PC-9 (cell line): ENCODE data around the gene PLEKHG2. TPM values are rescaled to one million over a fixed set of nuclear protein-coding genes. Genes with fewer than 3 reads are reported as not detected.

Experiments
- BruUV-seq: library from RNA; stranded (reverse); fragments of 400-500 nt; replicated peaks from 2 replicates; lab custom pipeline; 2021; lab: Mats Ljungman, UMichigan
- CTCF ChIA-PET: fragments of 300-600 bp; sonication (Branson Sonifier 250); formaldehyde crosslinking; loops from one replicate; lab custom pipeline; 2022; ENCODE audit warnings: antibody characterized with exemption; lab: Charles Lee
- POLR2A ChIA-PET: fragments of 300-600 bp; sonication (Branson Sonifier 250); formaldehyde crosslinking; loops from one replicate; lab custom pipeline; 2022; ENCODE audit warnings: antibody characterized with exemption; ENCODE audit not compliant: unreplicated experiment; lab: Charles Lee
- DNase-seq, 2 experiments: peaks; one replicate each; pipeline versions ENCODE4 v3.0.0 to v3.0.0-alpha.2; 2015 to 2022; ENCODE audit warnings: mixed read lengths in 1 of 2
- H2AFZ ChIP-seq: fragments of 200-600 bp; sonication (generic); 2 replicates; pipeline ENCODE4 v1.8.1; 2017; ENCODE audit warnings: antibody characterized with exemption
- H3F3A ChIP-seq: fragments of 200-600 bp; sonication (generic); 2 replicates; pipeline ENCODE4 v1.8.1; 2017; ENCODE audit warnings: antibody characterized with exemption, mild to moderate bottlenecking, low read depth; ENCODE audit not compliant: insufficient read depth
- H3K27ac ChIP-seq: fragments of 200-600 bp; sonication (generic); 2 replicates; pipeline ENCODE4 v1.6.1; 2016; ENCODE audit warnings: mixed run types
- H3K27me3 ChIP-seq: fragments of 200-600 bp; sonication (generic); 2 replicates; pipeline ENCODE4 v1.6.1; 2016; ENCODE audit warnings: low read depth, mixed run types; ENCODE audit not compliant: insufficient read depth
- H3K36me3 ChIP-seq: fragments of 200-600 bp; sonication (generic); 2 replicates; pipeline ENCODE4 v1.6.1; 2016; ENCODE audit warnings: low read depth, mixed run types
- H3K4me1 ChIP-seq: fragments of 200-600 bp; sonication (generic); replicated peaks from 2 replicates; pipeline ENCODE4 v1.6.1; 2016; ENCODE audit warnings: mixed run types; ENCODE audit not compliant: insufficient read depth
- H3K4me2 ChIP-seq: fragments of 200-600 bp; sonication (generic); 2 replicates; pipeline ENCODE4 v1.6.1; 2017; ENCODE audit warnings: mixed run types
- H3K4me3 ChIP-seq: fragments of 200-600 bp; sonication (generic); 2 replicates; pipeline ENCODE4 v1.6.1; 2016; ENCODE audit warnings: mixed run types
- H3K79me2 ChIP-seq: fragments of 200-600 bp; sonication (generic); 2 replicates; pipeline ENCODE4 v1.6.1; 2017; ENCODE audit warnings: low read depth, mixed run types
- H3K9me2 ChIP-seq: fragments of 200-600 bp; sonication (generic); 2 replicates; pipeline ENCODE4 v1.8.1; 2017; ENCODE audit warnings: mild to moderate bottlenecking; ENCODE audit not compliant: insufficient read depth
- H3K9me3 ChIP-seq: fragments of 200-600 bp; sonication (generic); 2 replicates; pipeline ENCODE4 v1.8.1; 2016; ENCODE audit warnings: low read depth; ENCODE audit not compliant: insufficient read depth
- H4K20me1 ChIP-seq: fragments of 200-600 bp; sonication (generic); 2 replicates; pipeline ENCODE4 v1.8.1; 2017; ENCODE audit not compliant: insufficient read depth
- EZH2 ChIP-seq: fragments of 200-600 bp; sonication (generic); IDR thresholded peaks from 2 replicates; pipeline ENCODE4 v1.8.0; 2017; ENCODE audit warnings: antibody characterized with exemption, low read depth
- intact Hi-C: fragments of 100-400 bp; cut with micrococcal nuclease; formaldehyde crosslinking; loops from one replicate; pipeline ENCODE4 v1.10.0; 2022; ENCODE audit not compliant: unreplicated experiment
- total RNA-seq: library from RNA; stranded (reverse); gene quantifications from 2 replicates; pipeline ENCODE4 v1.2.3, GENCODE V29; 2021
- TF ChIP-seq, protein P1 (sequence below): fragments of 200-600 bp; sonication (generic); conservative IDR thresholded peaks from 2 replicates; pipeline ENCODE4 v1.6.1; 2017; ENCODE audit warnings: mixed run types, antibody characterized with exemption, mild to moderate bottlenecking, moderate library complexity

The PLEKHG2 gene
- total RNA-seq, 1 experiment from 2014 or later, result 26.1 TPM

DNA sequence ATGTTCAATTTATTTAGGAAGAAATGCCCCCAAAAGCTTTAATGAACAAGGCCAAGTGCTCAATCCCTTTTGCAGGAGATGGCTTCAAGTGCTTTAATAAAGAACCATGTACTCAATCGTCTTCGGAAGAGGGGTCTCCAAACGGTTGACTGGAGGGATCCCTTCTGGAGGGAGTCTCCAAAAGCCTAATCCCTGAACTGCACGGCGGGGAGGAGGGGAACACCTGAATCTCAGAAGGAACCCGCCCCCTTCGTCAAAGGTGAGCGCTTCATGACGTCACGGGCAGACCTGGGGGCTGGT lies 22.1 kb upstream of the PLEKHG2 start:
- Histone ChIP-seq H3K4me2 (peak overlapping the region; percentile 97), H4K20me1 (no peaks in the 10 kb centered on the region), H3K27me3 (no peaks in the 10 kb centered on the region), H3K36me3 (no peaks in the 10 kb centered on the region), H2AFZ (peak overlapping the region; percentile 87), H3K4me3 (peak overlapping the region; percentile 97), H3F3A (peaks cover 43% of the 10 kb centered on the region), H3K27ac (peak overlapping the region; percentile 86), H3K9me3 (no peaks in the 10 kb centered on the region), H3K4me1 (peaks cover 14% of the 10 kb centered on the region), H3K79me2 (peaks cover 28% of the 10 kb centered on the region), H3K9me2 (no peaks in the 10 kb centered on the region)
- TSS peak; percentile 48 for BruUV-seq
- TF ChIP-seq, protein P1, sequence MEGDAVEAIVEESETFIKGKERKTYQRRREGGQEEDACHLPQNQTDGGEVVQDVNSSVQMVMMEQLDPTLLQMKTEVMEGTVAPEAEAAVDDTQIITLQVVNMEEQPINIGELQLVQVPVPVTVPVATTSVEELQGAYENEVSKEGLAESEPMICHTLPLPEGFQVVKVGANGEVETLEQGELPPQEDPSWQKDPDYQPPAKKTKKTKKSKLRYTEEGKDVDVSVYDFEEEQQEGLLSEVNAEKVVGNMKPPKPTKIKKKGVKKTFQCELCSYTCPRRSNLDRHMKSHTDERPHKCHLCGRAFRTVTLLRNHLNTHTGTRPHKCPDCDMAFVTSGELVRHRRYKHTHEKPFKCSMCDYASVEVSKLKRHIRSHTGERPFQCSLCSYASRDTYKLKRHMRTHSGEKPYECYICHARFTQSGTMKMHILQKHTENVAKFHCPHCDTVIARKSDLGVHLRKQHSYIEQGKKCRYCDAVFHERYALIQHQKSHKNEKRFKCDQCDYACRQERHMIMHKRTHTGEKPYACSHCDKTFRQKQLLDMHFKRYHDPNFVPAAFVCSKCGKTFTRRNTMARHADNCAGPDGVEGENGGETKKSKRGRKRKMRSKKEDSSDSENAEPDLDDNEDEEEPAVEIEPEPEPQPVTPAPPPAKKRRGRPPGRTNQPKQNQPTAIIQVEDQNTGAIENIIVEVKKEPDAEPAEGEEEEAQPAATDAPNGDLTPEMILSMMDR, result no peak
- TF ChIP-seq EZH2, result no peak
- ChIA-PET CTCF (no interaction called here), POLR2A (interaction anchor here (0.7 to 1.8 kb wide), 4 partner anchors 22 to 402 kb away, joined by 3 to 18 read pairs (median 8); partner anchors contain the start of genes PLEKHG2 and RPS16)
- intact Hi-C loops, result loop anchor here (5.0 kb wide), 1 partner anchor 57 kb away; the partner anchor contains the start of gene SUPT5H
- DNase-seq, result peak in 1 of 2 experiments; percentile 65

DNA sequence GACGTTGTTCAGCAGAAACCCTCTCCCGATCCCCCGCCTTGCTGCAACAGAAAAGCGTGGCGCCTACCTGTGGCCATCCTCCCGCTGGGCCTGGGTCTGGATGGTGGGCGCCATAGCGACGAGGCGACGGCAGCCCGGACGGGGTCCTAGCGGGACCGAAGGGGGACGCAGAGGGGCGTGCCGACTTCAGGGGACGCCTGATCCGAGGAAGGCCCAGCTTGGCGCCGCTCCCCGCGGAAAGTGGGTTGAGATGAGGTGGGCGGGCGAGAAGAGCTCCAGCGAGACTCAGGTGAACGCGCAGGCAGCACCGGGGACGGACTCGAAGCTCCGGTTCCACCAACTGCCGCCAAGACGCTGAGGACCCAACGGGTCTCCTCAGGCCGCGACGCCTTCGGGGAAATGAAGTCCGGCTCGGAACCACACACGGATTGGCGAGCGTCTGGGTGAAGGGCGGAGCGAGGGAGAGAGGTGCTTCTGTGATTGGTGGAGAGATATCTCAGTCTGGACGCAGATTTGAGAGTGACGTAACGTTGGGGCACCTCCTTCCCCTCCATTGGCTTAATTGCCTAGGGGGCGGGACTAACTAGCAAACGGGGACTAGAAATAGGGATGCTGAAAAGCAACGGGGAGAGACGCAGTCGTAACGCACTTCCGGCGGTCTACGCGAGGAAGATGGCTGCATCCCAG lies 21.6 kb upstream of the PLEKHG2 start, which contains the start of the genes MED29 and PAF1:
TSS of gene MED29 (plus strand) at position 628 of the 687 bp plus-strand sequence. CDS start at position 673, 45 bp downstream.
TSS of gene PAF1 (minus strand) at position 356 of the 687 bp plus-strand sequence. CDS start at position 114, 242 bp downstream.
- no peaks in the 10 kb centered on the region for H4K20me1 ChIP-seq
- ChIA-PET CTCF (interaction anchor here (0.6 to 1.0 kb wide), 2 partner anchors 37 to 45 kb away, joined by 4 to 5 read pairs; partner anchors contain the start of gene RPS16), POLR2A (interaction anchor here (0.5 to 1.8 kb wide), 8 partner anchors 12 to 988 kb away, joined by 3 to 18 read pairs (median 4); partner anchors contain the start of genes FAM98C, MAP3K10, PLEKHG2 and RPS16)
- peak within 1 kb of the TSS; percentile 97 for H3K4me2 ChIP-seq
- H3K9me2 ChIP-seq, result no peaks in the 10 kb centered on the region
- intact Hi-C loops, result loop anchor here (1.0 to 5.0 kb wide), 2 partner anchors 22 to 56 kb away; partner anchors contain the start of gene SUPT5H
- H3F3A ChIP-seq, result peaks cover 38% of the 10 kb centered on the region
- H3K27me3 ChIP-seq, result no peaks in the 10 kb centered on the region
- peaks cover 28% of the 10 kb centered on the region for H3K79me2 ChIP-seq
- peak within 1 kb of the TSS; percentile 86 for H3K27ac ChIP-seq
- H3K4me1 ChIP-seq, result peaks cover 14% of the 10 kb centered on the region
- TF ChIP-seq, protein P1, result no peak; the same call in 1 of the 2 replicates
- no peak for TF ChIP-seq EZH2
- peak within 1 kb of the TSS; percentile 93 for H2AFZ ChIP-seq
- peak; percentile 96 to 98 for DNase-seq
- no peaks in the 10 kb centered on the region for H3K36me3 ChIP-seq
- H3K9me3 ChIP-seq, result no peaks in the 10 kb centered on the region
- H3K4me3 ChIP-seq, result peak within 1 kb of the TSS; percentile 97
- no TSS peak for BruUV-seq
